HEK293 (cell line): ENCODE results near the gene EN1.

Source experiments
- CTCF ChIA-PET: fragments of 350-600 bp; formaldehyde crosslinking; extraction: SDS; loops from one replicate; lab custom pipeline; 2021; ENCODE audit warnings: antibody characterized with exemption; lab: Yijun Ruan, JAX
- POLR2A ChIA-PET: fragments of 300-600 bp; formaldehyde crosslinking; extraction: SDS; loops from one replicate; lab custom pipeline; 2020; ENCODE audit warnings: antibody characterized with exemption, inconsistent platforms; lab: Yijun Ruan, JAX
- H3K27ac ChIP-seq: fragments of 200-500 bp; sonication (Bioruptor generic); 2 replicates; pipeline ENCODE4 v1.5.1; 2014; ENCODE audit warnings: low read depth, low read length, control low read depth, inconsistent platforms; ENCODE audit errors: extremely low read depth
- H3K36me3 ChIP-seq, 2 experiments: fragments of 200-500 bp in 1 of 2; sonication (Bioruptor generic) in 1 of 2; 1 replicate in 1 of 2; 2 replicates in 1 of 2; pipeline ENCODE4 v1.5.1; 2014 to 2017; ENCODE audit warnings: inconsistent platforms in 2 of 2, low read length in 2 of 2; ENCODE audit not compliant: control insufficient read depth in 2 of 2, insufficient read depth in 1 of 2
- H3K4me1 ChIP-seq: fragments of 200-500 bp; sonication (Bioruptor generic); 2 replicates; pipeline ENCODE4 v1.5.1; 2014; ENCODE audit warnings: mild to moderate bottlenecking, low read length, inconsistent platforms; ENCODE audit not compliant: control insufficient read depth, insufficient read depth
- H3K4me3 ChIP-seq: 2 replicates; pipeline ENCODE4 v1.5.1; 2011; ENCODE audit warnings: low read depth, mild to moderate bottlenecking, control low read depth, low read length, moderate library complexity
- H3K9me3 ChIP-seq: fragments of 200-500 bp; sonication (Bioruptor generic); 2 replicates; pipeline ENCODE4 v1.5.1; 2014; ENCODE audit warnings: low read depth, low read length, inconsistent platforms; ENCODE audit not compliant: control insufficient read depth, insufficient read depth
- AEBP2 ChIP-seq: fragments of 450-650 bp; formaldehyde crosslinking; IDR thresholded peaks from 2 replicates; pipeline ENCODE4 v1.5.1; 2016; ENCODE audit warnings: missing biosample characterization, missing genetic modification characterization, borderline replicate concordance
- HIC1 ChIP-seq: fragments of 450-650 bp; formaldehyde crosslinking; IDR thresholded peaks from 2 replicates; pipeline ENCODE4 v1.5.1; 2016; ENCODE audit warnings: missing biosample characterization, missing genetic modification characterization
- TRIM28 ChIP-seq: IDR thresholded peaks from 2 replicates; pipeline ENCODE4 v1.6.1; 2011; ENCODE audit warnings: low read length, control low read depth, borderline replicate concordance
- ZBTB11 ChIP-seq: fragments of 450-650 bp; formaldehyde crosslinking; conservative IDR thresholded peaks from 2 replicates; pipeline ENCODE4 v1.5.1; 2016; ENCODE audit warnings: low read depth, missing biosample characterization, missing genetic modification characterization
- ZNF133 ChIP-seq: fragments of 450-650 bp; formaldehyde crosslinking; IDR thresholded peaks from 2 replicates; pipeline ENCODE4 v1.5.1; 2016; ENCODE audit warnings: missing biosample characterization, missing genetic modification characterization
- ZNF146 ChIP-seq: fragments of 450-650 bp; formaldehyde crosslinking; IDR thresholded peaks from 2 replicates; pipeline ENCODE4 v1.5.1; 2016; ENCODE audit warnings: missing biosample characterization, missing genetic modification characterization
- ZNF169 ChIP-seq: fragments of 450-650 bp; formaldehyde crosslinking; IDR thresholded peaks from 2 replicates; pipeline ENCODE4 v1.5.1; 2016; ENCODE audit warnings: missing biosample characterization, missing genetic modification characterization
- ZNF2 ChIP-seq: fragments of 450-650 bp; formaldehyde crosslinking; IDR thresholded peaks from 2 replicates; pipeline ENCODE4 v1.5.1; 2016; ENCODE audit warnings: missing biosample characterization, missing genetic modification characterization
- ZNF311 ChIP-seq: fragments of 450-650 bp; formaldehyde crosslinking; IDR thresholded peaks from 2 replicates; pipeline ENCODE4 v1.5.1; 2017; ENCODE audit warnings: missing biosample characterization, missing genetic modification characterization, borderline replicate concordance
- ZNF488 ChIP-seq: fragments of 450-650 bp; formaldehyde crosslinking; IDR thresholded peaks from 2 replicates; pipeline ENCODE4 v1.5.1; 2016; ENCODE audit warnings: missing biosample characterization, missing genetic modification characterization
- ZNF518A ChIP-seq: fragments of 450-650 bp; formaldehyde crosslinking; conservative IDR thresholded peaks from 2 replicates; pipeline ENCODE4 v1.5.1; 2016; ENCODE audit warnings: low read depth, missing biosample characterization, missing genetic modification characterization
- ZNF645 ChIP-seq: fragments of 450-650 bp; formaldehyde crosslinking; IDR thresholded peaks from 2 replicates; pipeline ENCODE4; 2016; ENCODE audit warnings: missing biosample characterization, missing genetic modification characterization
- ZSCAN18 ChIP-seq: fragments of 450-650 bp; formaldehyde crosslinking; IDR thresholded peaks from 2 replicates; pipeline ENCODE4 v1.5.1; 2016; ENCODE audit warnings: missing biosample characterization, missing genetic modification characterization

The EN1 gene

GRCh38 chr2:118805064-118805690, 42.3 kb downstream of the EN1 start:
- ChIA-PET POLR2A (no interaction called here), CTCF (no interaction called here)
- H3K4me1 ChIP-seq = no peaks in the 10 kb centered on the region
- no peak overlapping the region for H3K27ac ChIP-seq
- TF ChIP-seq AEBP2 (tag by site-specific recombination) (no peak), HIC1 (tag by site-specific recombination) (no peak), ZNF645 (tag by site-specific recombination) (no peak), ZNF2 (tag by site-specific recombination) (no peak), ZNF488 (no peak), TRIM28 (no peak), ZNF169 (tag by site-specific recombination) (no peak), ZSCAN18 (tag by site-specific recombination) (no peak), ZNF311 (tag by site-specific recombination) (no peak), ZNF133 (tag by site-specific recombination) (no peak), ZBTB11 (tag by site-specific recombination) (no peak), ZNF518A (tag by site-specific recombination) (no peak), ZNF146 (tag by site-specific recombination) (no peak)
- no peaks in the 10 kb centered on the region for H3K36me3 ChIP-seq
- H3K4me3 ChIP-seq = no peak overlapping the region
- no peaks in the 10 kb centered on the region for H3K9me3 ChIP-seq
